OCI-LY7 (cell line): ENCODE data around the gene FRMD3. TPM values are rescaled to one million over a fixed set of nuclear protein-coding genes. Genes with fewer than 3 reads are reported as not detected.

Experiments used
- BruUV-seq: library from RNA; stranded (reverse); fragments of 400-500 nt; replicated peaks from 2 replicates; lab custom pipeline; 2021; lab: Mats Ljungman, UMichigan
- CTCF ChIA-PET: fragments of 300-600 bp; sonication (Branson Sonifier 250); formaldehyde crosslinking; loops from one replicate; lab custom pipeline; 2022; ENCODE audit warnings: antibody characterized with exemption; ENCODE audit not compliant: unreplicated experiment; lab: Charles Lee
- POLR2A ChIA-PET: fragments of 300-600 bp; sonication (Branson Sonifier 250); formaldehyde crosslinking; loops from one replicate; lab custom pipeline; 2022; ENCODE audit warnings: antibody characterized with exemption; lab: Charles Lee
- DNase-seq: peaks from one replicate; pipeline ENCODE4 v3.0.0-alpha.2; 2015; ENCODE audit warnings: low spot score
- H2AFZ ChIP-seq: fragments of 200-600 bp; sonication (generic), shearing (Covaris generic); 2 replicates; pipeline ENCODE4 v1.6.1; 2014; ENCODE audit warnings: mild to moderate bottlenecking, antibody characterized with exemption, low read length, moderate library complexity
- H3K27ac ChIP-seq: fragments of 200-600 bp; sonication (generic); 2 replicates; pipeline ENCODE4 v1.5.1; 2014; ENCODE audit warnings: mixed run types, low read depth, mild to moderate bottlenecking, moderate library complexity, low read length, inconsistent platforms; ENCODE audit not compliant: poor library complexity, severe bottlenecking
- H3K36me3 ChIP-seq: fragments of 200-600 bp; sonication (generic); 2 replicates; pipeline ENCODE4 v1.6.1; 2014; ENCODE audit warnings: mild to moderate bottlenecking, antibody characterized with exemption, low read length, moderate library complexity, mixed read lengths; ENCODE audit not compliant: insufficient read depth
- H3K4me1 ChIP-seq: fragments of 200-600 bp; sonication (generic); 2 replicates; pipeline ENCODE4 v1.5.1; 2014; ENCODE audit warnings: mild to moderate bottlenecking, low read length; ENCODE audit not compliant: insufficient read depth, poor library complexity, severe bottlenecking
- H3K4me2 ChIP-seq: fragments of 200-600 bp; sonication (generic); 2 replicates; pipeline ENCODE4 v1.6.1; 2014; ENCODE audit warnings: mild to moderate bottlenecking, low read length
- H3K4me3 ChIP-seq: fragments of 200-600 bp; sonication (generic); 2 replicates; pipeline ENCODE4 v1.5.1; 2014; ENCODE audit warnings: mild to moderate bottlenecking, low read depth, low read length; ENCODE audit not compliant: poor library complexity, severe bottlenecking
- H3K79me2 ChIP-seq: fragments of 200-600 bp; sonication (generic); 2 replicates; pipeline ENCODE4 v1.6.1; 2016; ENCODE audit warnings: low read depth, mild to moderate bottlenecking, low read length, moderate library complexity, mixed read lengths; ENCODE audit not compliant: insufficient read depth
- H3K9me2 ChIP-seq: fragments of 200-600 bp; sonication (generic); 2 replicates; pipeline ENCODE4 v1.6.1; 2016; ENCODE audit warnings: mild to moderate bottlenecking, low read length, mixed read lengths; ENCODE audit not compliant: insufficient read depth
- H3K9me3 ChIP-seq: fragments of 200-600 bp; sonication (generic); 2 replicates; pipeline ENCODE4 v1.6.1; 2014; ENCODE audit warnings: mild to moderate bottlenecking, mixed run types, low read length, mixed read lengths
- H4K20me1 ChIP-seq: fragments of 200-600 bp; sonication (generic); 2 replicates; pipeline ENCODE4 v1.6.1; 2014; ENCODE audit warnings: mild to moderate bottlenecking, antibody characterized with exemption, low read length, moderate library complexity, mixed read lengths; ENCODE audit not compliant: insufficient read depth
- CTCF ChIP-seq: fragments of 200-600 bp; sonication (generic); conservative IDR thresholded peaks from 2 replicates; pipeline ENCODE4 v1.5.1; 2014; ENCODE audit warnings: mild to moderate bottlenecking, antibody characterized with exemption, low read length, moderate library complexity, mixed read lengths
- EZH2phosphoT487 ChIP-seq: fragments of 200-600 bp; sonication (generic); IDR thresholded peaks from 2 replicates; pipeline ENCODE4 v1.6.1; 2018; ENCODE audit warnings: low read depth, borderline replicate concordance, mild to moderate bottlenecking, mixed run types, antibody characterized with exemption, low read length, moderate library complexity, mixed read lengths
- intact Hi-C: fragments of 100-400 bp; cut with micrococcal nuclease; formaldehyde crosslinking; loops from one replicate; pipeline ENCODE4 v1.10.0; 2022; ENCODE audit not compliant: unreplicated experiment
- total RNA-seq, 2 experiments: library from RNA; depleted of rRNA in 1 of 2; stranded (reverse); fragments of >200 nt in 1 of 2; shearing (Covaris generic) in 1 of 2; gene quantifications; 2 replicates each; pipeline ENCODE4 v1.2.3, GENCODE V29; 2014 to 2022

FRMD3 gene
- total RNA-seq, 2 experiments from 2014 or later, result 0.48 to 1.4 TPM

DNA sequence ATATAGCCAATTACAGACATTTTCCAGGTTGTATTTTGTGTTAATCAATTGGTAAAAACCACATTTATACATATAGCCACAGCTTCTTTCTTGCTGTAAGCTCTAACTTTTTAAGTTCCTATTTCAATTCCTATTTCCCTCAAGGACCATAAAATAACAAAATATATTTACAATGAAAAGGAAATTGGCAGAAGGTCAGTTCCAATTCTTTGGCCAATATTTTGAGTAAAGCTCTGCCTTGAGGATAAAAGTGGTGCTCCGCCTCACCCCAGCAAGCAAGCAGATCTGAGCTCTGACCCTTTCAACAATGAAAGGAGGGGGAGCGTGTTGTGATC is 271.9 kb downstream of the FRMD3 start:
- Histone ChIP-seq H4K20me1 (no peaks in the 10 kb centered on the region), H3K4me1 (no peaks in the 10 kb centered on the region), H3K4me3 (no peak overlapping the region), H3K9me2 (no peaks in the 10 kb centered on the region), H3K79me2 (no peaks in the 10 kb centered on the region), H3K4me2 (no peak overlapping the region), H2AFZ (no peak overlapping the region), H3K36me3 (no peaks in the 10 kb centered on the region), H3K9me3 (no peaks in the 10 kb centered on the region), H3K27ac (no peak overlapping the region)
- CTCF ChIA-PET, result no interaction called here
- TF ChIP-seq EZH2phosphoT487, result no peak
- TF ChIP-seq CTCF, result no peak
- POLR2A ChIA-PET, result no interaction called here
- DNase-seq, result no peak
- intact Hi-C loops, result no loop called here
- no TSS peak for BruUV-seq

DNA sequence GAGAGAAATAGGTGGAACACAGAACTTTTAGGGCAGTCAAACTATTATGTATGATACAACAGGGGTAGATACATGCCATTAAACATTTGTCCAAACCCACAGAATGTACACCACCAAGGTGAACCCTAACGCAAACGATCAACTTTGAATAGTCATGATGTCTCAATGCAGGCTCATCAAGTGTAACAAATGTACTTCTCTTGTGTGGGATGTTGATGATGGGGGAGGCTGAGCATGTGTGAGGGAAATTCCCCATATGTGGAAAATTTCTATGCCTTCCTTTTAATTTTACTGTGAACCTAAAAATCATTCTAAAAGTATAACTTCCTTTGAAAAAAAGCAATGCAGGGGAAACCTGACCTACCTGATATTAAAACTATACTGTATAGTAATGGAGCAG is 273.9 kb downstream of the FRMD3 start:
- ChIA-PET POLR2A (no interaction called here), CTCF (no interaction called here)
- BruUV-seq, result no TSS peak
- Histone ChIP-seq H3K4me2 (no peak overlapping the region), H2AFZ (no peak overlapping the region), H3K79me2 (no peaks in the 10 kb centered on the region), H3K36me3 (no peaks in the 10 kb centered on the region), H3K9me2 (no peaks in the 10 kb centered on the region), H3K4me3 (no peak overlapping the region), H3K4me1 (no peaks in the 10 kb centered on the region), H4K20me1 (no peaks in the 10 kb centered on the region), H3K9me3 (no peaks in the 10 kb centered on the region), H3K27ac (no peak overlapping the region)
- intact Hi-C loops, result no loop called here
- TF ChIP-seq CTCF (no peak), EZH2phosphoT487 (no peak)
- no peak for DNase-seq

DNA sequence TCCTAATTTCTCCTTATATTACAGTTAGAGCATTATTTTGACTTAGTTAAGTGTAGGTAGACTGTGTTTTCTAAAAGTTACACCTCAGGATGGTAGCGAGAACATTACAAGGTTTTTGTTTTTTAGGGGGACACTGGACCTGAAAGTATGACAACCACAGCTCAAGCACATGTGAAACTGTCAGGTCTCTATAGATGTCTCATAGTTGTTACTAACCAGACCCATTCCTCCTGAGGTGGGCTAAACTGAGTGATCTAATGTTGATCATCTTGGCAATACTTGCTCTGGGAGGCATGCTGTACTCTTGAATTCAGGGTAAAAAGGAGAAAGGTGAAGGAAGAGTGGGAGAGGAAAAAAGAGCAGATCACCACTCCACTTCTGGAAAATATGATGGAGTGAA is 278.6 kb downstream of the FRMD3 start:
- no peak for DNase-seq

More for the DNA sequence above, 278.6 kb downstream of the FRMD3 start:
- Histone ChIP-seq H3K79me2 (no peaks in the 10 kb centered on the region), H4K20me1 (no peaks in the 10 kb centered on the region), H3K27ac (no peak overlapping the region), H2AFZ (no peak overlapping the region), H3K9me2 (no peaks in the 10 kb centered on the region), H3K4me2 (no peak overlapping the region), H3K4me3 (no peak overlapping the region), H3K36me3 (no peaks in the 10 kb centered on the region), H3K9me3 (no peaks in the 10 kb centered on the region), H3K4me1 (no peaks in the 10 kb centered on the region)
- no TSS peak for BruUV-seq
- ChIA-PET POLR2A (interaction anchor here (0.6 kb wide), 1 partner anchor 328 kb away, joined by 3 read pairs; no protein-coding TSS in a partner anchor), CTCF (no interaction called here)
- intact Hi-C loops, result no loop called here
- TF ChIP-seq CTCF (no peak), EZH2phosphoT487 (no peak)
